ENCODE measurements around the gene SLC5A11. TPM values are rescaled to one million over a fixed set of nuclear protein-coding genes. Genes with fewer than 3 reads are reported as not detected.

Gene SLC5A11
- total RNA-seq, 1 experiment from 2014 or later = not detected

DNA sequence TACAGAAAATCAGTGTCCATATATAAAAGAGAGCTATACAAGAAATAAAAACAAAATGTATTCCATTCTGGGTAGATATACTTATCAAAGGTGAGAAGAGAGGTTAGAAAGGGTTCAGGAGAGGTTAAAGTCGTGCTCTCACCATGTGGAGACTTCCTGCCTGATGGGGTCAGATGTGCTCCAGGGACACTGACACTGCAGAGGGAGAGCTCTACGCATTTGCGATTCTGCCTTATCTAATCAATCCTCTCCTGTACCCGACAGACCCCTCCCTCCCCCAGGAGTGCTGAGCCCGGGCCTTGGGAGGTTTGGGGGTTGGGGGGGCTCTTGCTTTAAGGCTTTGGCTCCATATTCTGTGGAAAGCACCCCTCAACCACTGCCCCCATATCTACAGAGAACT is 16.6 kb upstream of the SLC5A11 start (continued):
- TF ChIP-seq SMAD3 (CRISPR knock-in tag; IDR thresholded peaks at IDR 0.05; ENCODE audit: borderline replicate concordance) = no peak
- TF ChIP-seq TEAD1 (CRISPR knock-in tag; IDR thresholded peaks at IDR 0.05) = no peak
- no peak for TF ChIP-seq RORB (CRISPR knock-in tag; IDR thresholded peaks at IDR 0.05)
- no peak for TF ChIP-seq SP1 (CRISPR knock-in tag; conservative IDR thresholded peaks at IDR 0.05)
- TF ChIP-seq, protein P1, sequence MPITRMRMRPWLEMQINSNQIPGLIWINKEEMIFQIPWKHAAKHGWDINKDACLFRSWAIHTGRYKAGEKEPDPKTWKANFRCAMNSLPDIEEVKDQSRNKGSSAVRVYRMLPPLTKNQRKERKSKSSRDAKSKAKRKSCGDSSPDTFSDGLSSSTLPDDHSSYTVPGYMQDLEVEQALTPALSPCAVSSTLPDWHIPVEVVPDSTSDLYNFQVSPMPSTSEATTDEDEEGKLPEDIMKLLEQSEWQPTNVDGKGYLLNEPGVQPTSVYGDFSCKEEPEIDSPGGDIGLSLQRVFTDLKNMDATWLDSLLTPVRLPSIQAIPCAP (CRISPR knock-in tag; IDR thresholded peaks at IDR 0.05) = no peak
- TF ChIP-seq PRDM15 (CRISPR knock-in tag; IDR thresholded peaks at IDR 0.05) = no peak
- no peak for TF ChIP-seq ZNF423 (CRISPR knock-in tag; IDR thresholded peaks at IDR 0.05)
- TF ChIP-seq E2F4 (CRISPR knock-in tag; IDR thresholded peaks at IDR 0.05; ENCODE audit: borderline replicate concordance, low read depth) = no peak
- no peak for TF ChIP-seq ELF4 (CRISPR knock-in tag; IDR thresholded peaks at IDR 0.05; ENCODE audit: low read depth)
- TF ChIP-seq ERG (CRISPR knock-in tag; IDR thresholded peaks at IDR 0.05) = no peak
- TF ChIP-seq NR1H2 (CRISPR knock-in tag; IDR thresholded peaks at IDR 0.05) = no peak
- no peak for TF ChIP-seq OVOL2 (CRISPR knock-in tag; IDR thresholded peaks at IDR 0.05; ENCODE audit: borderline replicate concordance)
- no peak for TF ChIP-seq GTF2I (CRISPR knock-in tag; conservative IDR thresholded peaks at IDR 0.05)

DNA sequence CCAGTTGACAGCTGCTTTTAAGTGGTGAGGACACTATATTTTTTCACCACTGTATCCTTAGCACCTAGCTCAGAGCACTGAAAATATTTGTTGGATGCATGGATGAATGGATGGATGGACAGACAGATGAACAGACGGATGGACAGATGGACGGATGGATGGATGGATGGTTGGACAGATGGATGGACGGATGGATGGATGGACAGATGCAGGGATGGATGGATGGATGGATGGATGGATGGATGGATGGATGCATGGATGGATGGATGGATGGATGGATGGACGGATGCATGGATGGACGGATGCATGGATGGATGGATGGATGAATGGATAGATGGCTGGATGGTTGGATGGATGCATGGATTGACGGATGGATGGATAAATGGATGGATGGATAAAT is 12.4 kb upstream of the SLC5A11 start:
- H3K4me3 Mint-ChIP-seq = no peak overlapping the region
- DNase-seq (ENCODE audit: low spot score) (no peak), ATAC-seq (no peak)
- H3K36me3 Mint-ChIP-seq = no peaks in the 10 kb centered on the region
- H3K27me3 Mint-ChIP-seq (ENCODE audit: low read depth) = no peaks in the 10 kb centered on the region
- no peak overlapping the region for H3K27ac Mint-ChIP-seq
- TF ChIP-seq ZBTB21 (CRISPR knock-in tag; IDR thresholded peaks at IDR 0.05; ENCODE audit: borderline replicate concordance) (no peak), ZNF138 (CRISPR knock-in tag; conservative IDR thresholded peaks at IDR 0.05) (no peak), NFATC4 (CRISPR knock-in tag; IDR thresholded peaks at IDR 0.05) (no peak), TCF7 (CRISPR knock-in tag; IDR thresholded peaks at IDR 0.05; ENCODE audit: low read depth) (no peak), EMX1 (CRISPR knock-in tag; IDR thresholded peaks at IDR 0.05) (no peak), ELF4 (CRISPR knock-in tag; IDR thresholded peaks at IDR 0.05; ENCODE audit: low read depth) (no peak), E2F4 (CRISPR knock-in tag; IDR thresholded peaks at IDR 0.05; ENCODE audit: borderline replicate concordance, low read depth) (no peak), ZNF121 (CRISPR knock-in tag; IDR thresholded peaks at IDR 0.05) (no peak), GTF2I (CRISPR knock-in tag; conservative IDR thresholded peaks at IDR 0.05) (no peak), RORB (CRISPR knock-in tag; IDR thresholded peaks at IDR 0.05) (no peak), ZNF219 (CRISPR knock-in tag; IDR thresholded peaks at IDR 0.05; ENCODE audit: borderline replicate concordance) (no peak)
- TF ChIP-seq, protein P2, sequence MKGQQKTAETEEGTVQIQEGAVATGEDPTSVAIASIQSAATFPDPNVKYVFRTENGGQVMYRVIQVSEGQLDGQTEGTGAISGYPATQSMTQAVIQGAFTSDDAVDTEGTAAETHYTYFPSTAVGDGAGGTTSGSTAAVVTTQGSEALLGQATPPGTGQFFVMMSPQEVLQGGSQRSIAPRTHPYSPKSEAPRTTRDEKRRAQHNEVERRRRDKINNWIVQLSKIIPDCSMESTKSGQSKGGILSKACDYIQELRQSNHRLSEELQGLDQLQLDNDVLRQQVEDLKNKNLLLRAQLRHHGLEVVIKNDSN (CRISPR knock-in tag; IDR thresholded peaks at IDR 0.05) = no peak
- TF ChIP-seq, protein P3, sequence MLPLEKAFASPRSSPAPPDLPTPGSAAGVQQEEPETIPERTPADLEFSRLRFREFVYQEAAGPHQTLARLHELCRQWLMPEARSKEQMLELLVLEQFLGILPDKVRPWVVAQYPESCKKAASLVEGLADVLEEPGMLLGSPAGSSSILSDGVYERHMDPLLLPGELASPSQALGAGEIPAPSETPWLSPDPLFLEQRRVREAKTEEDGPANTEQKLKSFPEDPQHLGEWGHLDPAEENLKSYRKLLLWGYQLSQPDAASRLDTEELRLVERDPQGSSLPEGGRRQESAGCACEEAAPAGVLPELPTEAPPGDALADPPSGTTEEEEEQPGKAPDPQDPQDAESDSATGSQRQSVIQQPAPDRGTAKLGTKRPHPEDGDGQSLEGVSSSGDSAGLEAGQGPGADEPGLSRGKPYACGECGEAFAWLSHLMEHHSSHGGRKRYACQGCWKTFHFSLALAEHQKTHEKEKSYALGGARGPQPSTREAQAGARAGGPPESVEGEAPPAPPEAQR (CRISPR knock-in tag; IDR thresholded peaks at IDR 0.05) = no peak
- TF ChIP-seq, protein P4, sequence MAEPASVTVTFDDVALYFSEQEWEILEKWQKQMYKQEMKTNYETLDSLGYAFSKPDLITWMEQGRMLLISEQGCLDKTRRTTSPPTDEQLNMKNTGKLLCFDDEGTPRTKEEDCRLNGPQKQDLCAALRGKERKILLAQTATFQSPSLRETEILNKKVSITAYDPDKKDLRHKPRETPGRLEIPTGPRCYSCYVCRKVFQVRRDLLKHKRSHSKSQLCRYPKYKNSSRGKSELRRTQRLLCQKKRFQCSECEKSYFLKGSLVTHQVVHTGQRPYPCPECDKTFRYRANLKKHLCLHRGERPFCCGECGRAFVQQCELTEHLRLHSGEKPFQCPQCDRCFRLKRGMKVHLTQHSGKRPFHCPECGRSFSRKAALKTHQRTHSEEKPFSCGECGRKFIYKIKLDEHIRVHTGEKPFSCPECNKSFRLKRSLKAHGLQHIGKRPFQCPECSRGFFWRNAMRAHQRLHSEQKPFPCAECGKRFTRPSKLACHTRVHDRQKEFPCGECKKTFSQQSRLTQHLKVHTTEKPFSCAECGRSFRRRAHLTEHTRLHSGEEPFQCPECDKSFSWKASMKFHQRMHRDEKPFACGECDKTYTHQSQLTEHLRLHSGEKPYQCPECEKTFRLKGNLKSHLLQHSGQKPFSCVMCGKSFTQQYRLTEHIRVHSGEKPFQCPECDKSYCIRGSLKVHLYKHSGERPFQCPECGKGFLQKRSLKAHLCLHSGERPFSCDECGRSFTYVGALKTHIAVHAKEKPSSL (CRISPR knock-in tag; conservative IDR thresholded peaks at IDR 0.05) = no peak
- H3K4me1 Mint-ChIP-seq = no peaks in the 10 kb centered on the region
- H3K9me3 Mint-ChIP-seq = no peaks in the 10 kb centered on the region
- CTCF ChIA-PET = interaction anchor here (0.8 to 2.1 kb wide), 3 partner anchors 51 to 74 kb away, joined by 3 to 5 read pairs (median 4); no protein-coding TSS in a partner anchor
- POLR2A ChIA-PET = no interaction called here

All from WTC11 (cell line).